Retina (tissue), 1 donor: ENCODE results near the gene CFB.
"Not testable (repeated sequence)": the region's sequence is repeated elsewhere in the genome, so short reads cannot be mapped to it uniquely, and the experiment has no call there.

Experiments
- DNase-seq: peaks from one replicate; pipeline ENCODE4 v3.0.0-alpha.2; 2016

Gene CFB

DNA sequence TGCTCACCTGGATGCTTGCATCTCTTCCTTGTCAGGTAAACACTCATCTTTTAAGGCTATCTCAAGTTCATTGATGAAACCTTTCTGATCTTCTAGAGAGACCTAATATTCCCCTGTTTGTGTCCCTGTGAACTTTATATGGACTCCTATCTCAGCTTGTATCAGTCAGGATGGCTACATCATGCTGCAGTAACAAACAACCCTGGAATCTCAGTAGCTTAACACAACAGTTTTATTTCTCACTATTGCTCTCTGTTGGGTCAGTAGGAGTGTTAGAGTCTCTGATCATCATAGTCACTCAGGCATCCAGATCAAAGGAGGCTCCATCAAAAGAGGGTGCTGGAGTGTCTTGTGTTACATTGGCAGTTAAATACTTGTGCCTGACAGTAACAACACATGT, 30.5 kb upstream of the CFB start:
- no peak for DNase-seq

DNA sequence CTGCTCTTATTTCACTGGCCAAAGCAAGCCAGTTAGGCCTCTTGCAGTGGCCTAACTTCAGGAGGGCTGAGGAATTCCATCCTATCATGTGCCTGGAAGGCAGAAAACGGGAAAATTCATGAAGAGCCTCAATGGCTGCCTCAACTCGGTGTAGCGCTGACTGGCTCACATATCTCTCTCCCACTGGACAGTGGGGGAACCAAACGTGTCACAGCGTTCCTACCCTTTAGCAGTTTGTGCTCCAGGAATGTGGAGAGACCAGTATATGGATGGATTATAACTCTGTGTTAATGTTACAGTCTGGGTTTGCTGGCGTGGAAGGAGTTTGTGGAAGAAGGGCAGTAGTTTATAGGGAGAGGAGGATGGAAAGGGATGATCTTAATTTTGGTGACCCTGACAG, 30.1 kb upstream of the CFB start:
- no peak for DNase-seq

DNA sequence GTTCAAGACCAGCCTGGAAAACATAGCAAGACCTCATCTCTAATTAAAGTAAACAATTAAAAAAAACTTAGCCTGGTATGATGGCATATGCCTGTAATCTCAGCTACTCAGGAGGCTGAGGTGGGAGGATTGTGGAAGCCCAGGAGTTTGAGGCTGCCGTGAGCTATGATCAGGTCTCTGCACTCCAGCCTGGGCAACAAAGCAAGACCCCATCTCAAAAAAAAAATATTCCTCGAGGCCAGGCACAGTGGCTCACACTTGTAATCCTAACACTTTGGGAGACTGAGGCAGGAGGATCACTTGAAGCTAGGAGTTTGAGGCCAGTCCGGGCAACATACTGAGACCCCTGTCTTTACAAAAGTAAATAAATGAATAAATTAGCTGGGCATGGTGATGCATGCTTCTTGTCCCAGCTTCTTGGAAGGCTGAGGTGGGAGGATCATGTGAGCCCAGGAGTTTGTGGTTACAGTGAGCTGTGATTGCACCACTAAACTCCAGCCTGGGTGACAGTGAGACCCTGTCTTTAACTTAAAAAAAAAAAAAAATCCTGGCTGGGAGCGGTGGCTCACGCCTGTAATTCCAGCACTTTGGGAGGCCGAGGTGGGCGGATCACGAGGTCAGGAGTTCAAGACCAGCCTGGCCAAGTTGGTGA, 27.7 kb upstream of the CFB start:
- no peak for DNase-seq

DNA sequence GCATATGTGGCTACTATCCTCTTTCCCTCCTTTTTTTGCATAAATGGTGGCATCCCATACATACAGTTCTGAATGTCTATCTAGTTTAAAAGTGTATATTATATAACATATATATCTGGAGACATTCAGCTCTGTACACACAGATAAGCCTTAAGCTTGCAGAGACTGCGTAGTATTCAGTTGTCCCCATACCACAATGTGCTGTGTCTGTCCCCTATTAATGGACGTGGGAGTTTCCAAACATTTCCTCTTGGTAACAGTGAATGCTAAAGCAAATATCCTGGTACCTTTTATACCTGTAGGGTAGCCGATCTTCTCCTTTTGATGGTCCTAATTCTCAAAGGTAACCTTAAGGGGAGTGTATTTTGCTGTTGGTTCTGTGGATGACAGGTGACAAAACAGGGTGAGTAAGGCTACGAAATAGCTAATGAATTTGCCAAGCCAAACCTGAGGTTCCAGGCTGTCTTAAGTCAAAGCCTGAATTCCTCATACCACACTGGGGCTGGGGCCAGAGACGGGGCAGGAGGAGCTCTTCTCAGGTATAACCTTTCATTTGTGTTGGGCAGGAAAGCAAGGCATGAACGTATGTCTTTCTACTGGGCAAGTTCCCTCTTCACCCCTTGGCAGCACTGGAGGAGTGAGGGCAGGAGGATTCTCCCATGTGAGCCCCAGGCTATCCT, 26.1 kb upstream of the CFB start:
- DNase-seq = no peak

DNA sequence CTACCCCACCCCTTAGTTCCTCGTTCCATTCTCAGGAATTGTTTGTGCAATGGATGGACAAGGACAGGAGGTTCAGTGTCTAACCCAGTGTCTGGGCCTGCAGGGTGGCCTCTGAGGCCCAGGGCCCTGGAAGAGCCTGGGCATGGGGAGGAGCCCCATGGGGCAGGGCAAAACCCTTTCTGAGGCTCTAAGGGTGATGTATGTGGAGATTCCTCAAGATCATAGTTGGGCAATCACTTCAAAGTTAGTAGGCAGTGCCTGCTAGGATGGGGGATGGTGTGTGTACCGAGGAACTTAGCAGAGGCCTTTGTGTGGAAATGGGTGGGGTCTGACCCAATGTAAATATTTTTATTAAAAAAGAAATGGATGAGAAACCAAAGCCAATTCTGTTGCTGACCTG, 25.1 kb upstream of the CFB start:
- DNase-seq = no peak

DNA sequence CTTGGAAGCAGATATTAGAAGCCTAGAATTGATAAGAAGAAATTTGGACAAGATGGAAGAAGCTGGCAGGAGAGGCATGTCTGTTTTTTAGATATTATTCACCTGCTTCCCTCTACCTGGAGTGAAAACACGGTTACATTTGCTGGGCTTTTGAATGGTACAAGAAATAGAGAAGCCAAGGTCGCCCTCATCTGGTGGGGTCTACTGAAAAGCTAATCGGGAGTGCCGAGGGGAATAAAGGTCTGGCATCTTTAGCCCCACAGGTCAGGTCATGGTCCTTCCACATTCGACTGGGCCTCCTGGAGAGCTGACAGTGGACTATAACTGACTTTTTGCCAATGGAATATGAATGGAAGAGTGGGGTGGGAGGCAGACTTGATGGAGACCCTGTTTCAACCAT, 23.0 kb upstream of the CFB start:
- DNase-seq = no peak

DNA sequence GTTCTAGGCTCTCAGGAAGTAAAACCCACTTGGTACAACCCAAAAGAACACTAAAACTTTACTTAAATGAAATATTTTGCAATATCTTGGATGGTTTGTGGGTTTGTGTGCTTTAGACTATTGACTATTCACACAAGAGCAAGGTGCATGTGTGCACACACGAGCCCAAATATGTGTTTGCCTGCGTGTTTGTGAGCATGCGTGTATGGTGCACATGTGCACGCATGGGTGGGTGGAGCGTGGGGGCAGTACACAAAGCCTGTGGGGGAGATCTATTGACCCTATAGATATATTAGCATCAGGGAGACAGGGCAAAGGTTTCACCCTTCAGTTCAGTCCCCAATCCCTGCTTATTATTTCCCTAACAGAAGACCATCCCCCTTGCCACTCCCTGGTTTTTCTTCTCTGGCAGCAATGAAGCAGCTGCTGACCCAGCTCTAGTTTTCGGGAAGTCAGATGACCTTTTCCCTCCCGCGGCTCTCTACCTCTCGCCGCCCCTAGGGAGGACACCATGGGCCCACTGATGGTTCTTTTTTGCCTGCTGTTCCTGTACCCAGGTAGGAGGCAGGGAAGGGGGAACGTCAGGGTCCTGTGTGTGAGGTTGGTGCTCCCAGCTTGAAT, 18.5 kb upstream of the CFB start, which contains the start of gene C2:
TSS of gene C2 (plus strand) at position 476 of the 621 bp plus-strand sequence. CDS start at position 512, 36 bp downstream.
- DNase-seq = no peak

DNA sequence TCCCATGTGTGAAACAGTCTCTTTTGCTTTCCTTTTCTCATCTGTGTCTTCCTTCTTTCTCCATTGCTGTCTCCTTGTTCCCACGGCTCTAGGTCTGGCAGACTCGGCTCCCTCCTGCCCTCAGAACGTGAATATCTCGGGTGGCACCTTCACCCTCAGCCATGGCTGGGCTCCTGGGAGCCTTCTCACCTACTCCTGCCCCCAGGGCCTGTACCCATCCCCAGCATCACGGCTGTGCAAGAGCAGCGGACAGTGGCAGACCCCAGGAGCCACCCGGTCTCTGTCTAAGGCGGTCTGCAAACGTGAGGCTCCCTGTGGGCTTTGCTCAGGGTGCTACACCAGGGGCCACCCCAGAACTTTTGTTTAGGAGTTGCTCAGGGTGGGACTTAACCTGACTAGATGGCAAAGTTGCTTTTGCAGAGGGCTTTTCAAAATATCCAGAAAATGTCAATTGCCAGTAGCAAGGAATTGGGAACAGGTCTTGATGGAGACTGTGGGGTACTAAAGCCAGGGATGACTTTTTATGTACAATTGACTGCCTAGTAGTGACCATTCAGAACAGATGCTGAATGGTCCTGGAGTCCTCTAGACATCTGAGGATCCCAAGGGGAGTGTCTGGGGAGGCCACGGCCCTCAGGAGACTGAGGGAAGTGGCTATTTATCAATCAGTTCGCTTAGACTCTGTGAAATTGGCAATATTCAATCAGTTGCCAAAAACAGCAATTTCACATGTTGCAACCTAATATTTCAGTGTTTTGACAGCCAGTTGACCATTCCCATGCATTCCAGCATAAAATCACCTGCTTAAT, 17.8 kb upstream of the CFB start:
- DNase-seq = no peak

- DNase-seq = no peak
These were observed 17.3 kb upstream of the CFB start for GRCh38 chr6:31928672-31928939.

DNA sequence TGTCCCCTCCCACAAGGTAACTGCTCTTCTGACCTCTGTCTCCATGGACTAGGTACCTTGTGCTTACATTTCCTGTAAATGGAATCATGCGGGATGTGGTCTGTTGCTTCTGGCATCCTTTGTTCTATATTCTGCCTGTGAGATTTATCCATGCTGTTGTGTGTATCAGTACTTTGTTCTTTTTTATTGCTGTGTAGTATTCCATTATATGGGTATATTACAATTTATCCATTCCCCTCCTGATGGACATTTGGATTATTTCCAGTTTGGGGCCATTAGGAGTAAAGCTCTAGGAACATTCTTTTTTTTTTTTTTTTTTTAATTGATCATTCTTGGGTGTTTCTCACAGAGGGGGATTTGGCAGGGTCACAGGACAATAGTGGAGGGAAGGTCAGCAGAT, 14.9 kb upstream of the CFB start:
- no peak for DNase-seq

DNA sequence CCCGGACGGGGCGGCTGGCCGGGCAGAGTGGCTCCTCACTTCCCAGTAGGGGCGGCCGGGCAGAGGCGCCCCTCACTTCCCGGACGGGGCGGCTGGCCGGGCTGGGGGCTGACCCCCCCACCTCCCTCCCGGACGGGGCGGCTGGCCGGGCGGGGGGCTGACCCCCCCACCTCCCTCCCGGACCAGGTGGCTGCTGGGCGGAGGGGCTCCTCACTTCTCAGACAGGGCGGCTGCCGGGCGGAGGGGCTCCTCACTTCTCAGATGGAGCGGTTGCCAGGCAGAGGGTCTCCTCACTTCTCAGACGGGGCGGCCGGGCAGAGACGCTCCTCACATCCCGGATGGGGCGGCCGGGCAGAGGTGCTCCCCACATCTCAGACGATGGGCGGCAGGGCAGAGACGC, 13.8 kb upstream of the CFB start:
- DNase-seq = not testable (repeated sequence)

- DNase-seq = no peak
These were observed 12.4 kb upstream of the CFB start for GRCh38 chr6:31933537-31933936.

GRCh38 chr6:31935021-31935420, 10.9 kb upstream of the CFB start:
- no peak for DNase-seq

- DNase-seq = no peak
These were observed 10.1 kb upstream of the CFB start for GRCh38 chr6:31935823-31936222.

GRCh38 chr6:31940256-31940664, 5.6 kb upstream of the CFB start:
- no peak for DNase-seq

GRCh38 chr6:31943742-31944141, 2.2 kb upstream of the CFB start:
- no peak for DNase-seq

- DNase-seq = no peak
These were observed 765 bp upstream of the CFB start for GRCh38 chr6:31945154-31945506.

DNA sequence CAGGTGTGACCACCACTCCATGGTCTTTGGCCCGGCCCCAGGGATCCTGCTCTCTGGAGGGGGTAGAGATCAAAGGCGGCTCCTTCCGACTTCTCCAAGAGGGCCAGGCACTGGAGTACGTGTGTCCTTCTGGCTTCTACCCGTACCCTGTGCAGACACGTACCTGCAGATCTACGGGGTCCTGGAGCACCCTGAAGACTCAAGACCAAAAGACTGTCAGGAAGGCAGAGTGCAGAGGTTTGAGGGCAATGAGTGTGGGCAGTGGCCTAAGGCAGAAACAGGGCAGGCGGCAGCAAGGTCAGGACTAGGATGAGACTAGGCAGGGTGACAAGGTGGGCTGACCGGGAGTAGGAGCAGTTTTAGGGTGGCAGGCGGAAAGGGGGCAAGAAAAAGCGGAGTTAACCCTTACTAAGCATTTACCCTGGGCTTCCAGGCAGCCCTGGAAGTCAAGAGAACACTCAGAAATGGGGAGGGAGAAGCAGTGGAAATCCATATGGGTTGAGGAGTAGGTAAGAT, 533 bp downstream of the CFB start:
- no peak for DNase-seq

GRCh38 chr6:31947070-31947675, 1.3 kb downstream of the CFB start:
- no peak for DNase-seq

DNA sequence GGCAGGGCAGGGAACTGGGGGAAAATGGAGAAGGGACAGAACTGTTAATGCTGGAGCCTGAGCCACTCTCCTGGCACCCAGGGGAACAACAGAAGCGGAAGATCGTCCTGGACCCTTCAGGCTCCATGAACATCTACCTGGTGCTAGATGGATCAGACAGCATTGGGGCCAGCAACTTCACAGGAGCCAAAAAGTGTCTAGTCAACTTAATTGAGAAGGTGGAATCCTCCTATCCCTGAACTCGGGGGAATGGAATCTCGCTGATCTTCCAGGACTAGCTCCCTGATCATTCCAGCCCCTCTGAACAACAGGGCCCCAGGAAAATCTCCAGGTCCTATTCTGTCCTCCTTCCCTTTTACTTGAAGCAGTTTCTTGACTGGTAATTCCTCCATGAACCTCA, 2.0 kb downstream of the CFB start:
- no peak for DNase-seq

GRCh38 chr6:31948306-31948705, 2.4 kb downstream of the CFB start:
- DNase-seq = no peak

DNA sequence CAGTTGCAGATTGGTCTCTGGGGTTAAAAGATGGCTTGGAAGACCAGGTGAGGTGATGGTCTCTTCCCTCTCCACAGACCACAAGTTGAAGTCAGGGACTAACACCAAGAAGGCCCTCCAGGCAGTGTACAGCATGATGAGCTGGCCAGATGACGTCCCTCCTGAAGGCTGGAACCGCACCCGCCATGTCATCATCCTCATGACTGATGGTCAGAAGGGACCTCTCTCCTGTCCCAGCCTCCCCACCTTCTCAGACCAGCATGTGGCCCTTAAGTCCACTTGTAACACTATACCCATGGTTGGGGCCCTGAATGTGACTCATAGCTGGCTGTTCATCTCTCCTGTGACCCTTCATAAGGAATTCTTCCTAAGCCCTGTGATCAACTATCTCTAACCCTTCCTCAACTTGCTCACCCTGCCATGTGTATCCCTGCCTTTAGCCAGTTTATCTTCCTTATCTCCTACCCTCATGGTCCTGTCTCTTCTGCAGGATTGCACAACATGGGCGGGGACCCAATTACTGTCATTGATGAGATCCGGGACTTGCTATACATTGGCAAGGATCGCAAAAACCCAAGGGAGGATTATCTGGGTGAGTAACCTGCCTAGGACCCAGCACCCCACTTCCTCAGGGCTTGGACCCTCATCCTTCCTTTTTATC, 3.0 kb downstream of the CFB start:
- DNase-seq = no peak
